GM19324 (cell line): Measurements from ENCODE around the gene MTMR11.
"Not testable (repeated sequence)": the region's sequence is repeated elsewhere in the genome, so short reads cannot be mapped to it uniquely, and the experiment has no call there.

Experiments
- ATAC-seq: cut with Tn5 transposase; IDR thresholded peaks from one replicate; pipeline ENCODE4 v1.9.1; 2021; ENCODE audit warnings: mild to moderate bottlenecking, moderate library complexity; ENCODE audit not compliant: unreplicated experiment, low FRiP score

Gene MTMR11

GRCh38 chr1:149936170-149936991, at the start of gene MTMR11:
TSS of gene MTMR11 (minus strand) at chr1:149936879. CDS start at chr1:149936647, 232 bp downstream.
- no peak for ATAC-seq

GRCh38 chr1:149979972-149980540, 43.4 kb upstream of the MTMR11 start:
- ATAC-seq, result no peak

GRCh38 chr1:149979245-149979971, 42.7 kb upstream of the MTMR11 start:
- no peak for ATAC-seq

GRCh38 chr1:149978547-149979023, 41.9 kb upstream of the MTMR11 start:
- no peak for ATAC-seq

GRCh38 chr1:149977345-149977744, 40.7 kb upstream of the MTMR11 start:
- ATAC-seq, result no peak

GRCh38 chr1:149972547-149972946, 35.9 kb upstream of the MTMR11 start:
- no peak for ATAC-seq

GRCh38 chr1:149967646-149968045, 31.0 kb upstream of the MTMR11 start:
- no peak for ATAC-seq

- no peak for ATAC-seq
Measured at GRCh38 chr1:149967041-149967440, 30.4 kb upstream of the MTMR11 start.

- ATAC-seq, result no peak
Measured at GRCh38 chr1:149966405-149966804, 29.7 kb upstream of the MTMR11 start.

GRCh38 chr1:149965440-149965839, 28.8 kb upstream of the MTMR11 start:
- no peak for ATAC-seq

GRCh38 chr1:149963358-149963757, 26.7 kb upstream of the MTMR11 start:
- no peak for ATAC-seq

GRCh38 chr1:149962736-149963135, 26.1 kb upstream of the MTMR11 start:
- no peak for ATAC-seq

- no peak for ATAC-seq
Measured at GRCh38 chr1:149962039-149962647, 25.5 kb upstream of the MTMR11 start.

GRCh38 chr1:149957548-149957947, 20.9 kb upstream of the MTMR11 start:
- not testable (repeated sequence) for ATAC-seq

GRCh38 chr1:149949911-149950310, 13.2 kb upstream of the MTMR11 start:
- no peak for ATAC-seq

- ATAC-seq, result no peak
Measured at GRCh38 chr1:149945206-149945605, 8.5 kb upstream of the MTMR11 start.

- ATAC-seq, result no peak
Measured at GRCh38 chr1:149942885-149943284, 6.2 kb upstream of the MTMR11 start.

- no peak for ATAC-seq
Measured at GRCh38 chr1:149942207-149942606, 5.5 kb upstream of the MTMR11 start.

GRCh38 chr1:149940427-149940826, 3.7 kb upstream of the MTMR11 start:
- ATAC-seq, result no peak

GRCh38 chr1:149938668-149939003, 2.0 kb upstream of the MTMR11 start:
- ATAC-seq, result not testable (repeated sequence)

GRCh38 chr1:149937759-149938158, 1.1 kb upstream of the MTMR11 start:
- no peak for ATAC-seq
